ENCODE measurements around the gene CAPN9. TPM values are rescaled to one million over a fixed set of nuclear protein-coding genes. Genes with fewer than 3 reads are reported as not detected.

Gene CAPN9
- total and polyA plus RNA-seq, 2 donors (not counting 3 experiments of a cell fraction or from before 2014, with no cell fraction given) = not detected

- no peaks in the 10 kb centered on the region for H3K79me2 ChIP-seq (ENCODE audit: control insufficient read depth, insufficient read depth, low read length)
- H3K9ac ChIP-seq (replicated peaks; ENCODE audit: extremely low read depth, insufficient read depth, low read length) = no peak overlapping the region
- no peak overlapping the region for H3K27ac ChIP-seq (ENCODE audit: insufficient read depth, low read depth, low read length)
- no peak overlapping the region for H3K4me2 ChIP-seq (ENCODE audit: insufficient read depth, low read length)
- TF ChIP-seq MYC (IDR thresholded peaks at IDR 0.05; ENCODE audit: low read depth, low read length) (no peak), CTCF (IDR thresholded peaks at IDR 0.05; ENCODE audit: extremely low read depth in 1 of 2, insufficient read depth in 1 of 2, low read depth in 1 of 2, low read length in 2 of 2) (no peak), FOS (IDR thresholded peaks at IDR 0.05; ENCODE audit: borderline replicate concordance, insufficient read depth, low read length) (no peak), GATA2 (IDR thresholded peaks at IDR 0.05; ENCODE audit: insufficient read depth, insufficient read length, low read depth, low read length) (no peak), JUN (IDR thresholded peaks at IDR 0.05; ENCODE audit: borderline replicate concordance, insufficient read depth, insufficient read length, low read depth) (no peak), POLR2AphosphoS5 (IDR thresholded peaks at IDR 0.05; ENCODE audit: insufficient read depth, low read depth, low read length) (no peak), MAX (IDR thresholded peaks at IDR 0.05; ENCODE audit: insufficient read depth, insufficient read length) (no peak), POLR2A (IDR thresholded peaks at IDR 0.05; ENCODE audit: low read depth, low read length) (no peak), EZH2 (IDR thresholded peaks at IDR 0.05; ENCODE audit: borderline replicate concordance, low read depth, low read length, severe bottlenecking) (no peak)
- H3K27me3 ChIP-seq (ENCODE audit: control insufficient read depth in 2 of 2, insufficient read depth in 2 of 2, low read length in 2 of 2) = no peaks in the 10 kb centered on the region
- H3K4me3 ChIP-seq (replicated peaks in 1 of 3; ENCODE audit: insufficient read depth in 1 of 3, low read depth in 1 of 3, low read length in 3 of 3) = no peak overlapping the region
- FAIRE-seq (no peak), DNase-seq (ENCODE audit: low read depth, low spot score) (no peak)
- H3K36me3 ChIP-seq (ENCODE audit: control insufficient read depth in 2 of 2, extremely low read depth in 1 of 2, insufficient read depth in 2 of 2, low read length in 2 of 2) = no peaks in the 10 kb centered on the region
- H4K20me1 ChIP-seq (replicated peaks; ENCODE audit: control insufficient read depth, extremely low read depth, insufficient read depth, low read length) = no peaks in the 10 kb centered on the region
- CTCF ChIA-PET = no interaction called here
- H3K9me1 ChIP-seq (replicated peaks; ENCODE audit: control insufficient read depth, extremely low read depth, insufficient read depth, low read length) = no peaks in the 10 kb centered on the region
- H3K9me3 ChIP-seq (replicated peaks; ENCODE audit: control insufficient read depth, insufficient read depth, low read length) = no peaks in the 10 kb centered on the region
- no peaks in the 10 kb centered on the region for H3K4me1 ChIP-seq (ENCODE audit: control insufficient read depth, extremely low read depth, insufficient read depth, low read length)
- BruUV-seq (replicated peaks) = no TSS peak
- POLR2A ChIA-PET = no interaction called here
- no peak overlapping the region for H2AFZ ChIP-seq (ENCODE audit: low read depth, low read length)
- dilution Hi-C loops (cut with MboI; ENCODE audit: extremely low pct_ligation_motif_present, low sequenced_read_pairs) (no loop called here), intact Hi-C loops (cut with micrococcal nuclease) (no loop called here)
Observed at GRCh38 chr1:230832476-230832875, 85.3 kb downstream of the CAPN9 start.
